ENCODE measurements around the gene MYO10.

DNA sequence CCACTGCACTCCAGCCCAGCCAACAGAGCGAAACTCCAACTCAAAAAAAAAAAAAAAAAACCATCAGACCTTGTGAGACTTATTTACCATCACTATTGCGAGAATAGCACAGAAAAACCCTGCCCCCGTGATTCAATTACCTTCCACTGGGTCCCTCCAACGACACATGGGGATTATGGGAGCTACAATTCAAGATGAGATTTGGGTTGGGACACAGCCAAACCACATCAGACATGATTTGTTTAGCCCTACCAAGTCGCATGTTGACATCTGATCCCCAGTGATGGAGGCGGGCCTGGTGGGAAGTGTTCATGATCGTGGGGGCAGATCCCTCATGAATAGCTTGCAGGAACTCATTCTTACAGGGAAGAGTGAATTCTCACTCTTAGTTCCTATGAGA is 26.6 kb downstream of the MYO10 start:
- TF ChIP-seq, protein P1, sequence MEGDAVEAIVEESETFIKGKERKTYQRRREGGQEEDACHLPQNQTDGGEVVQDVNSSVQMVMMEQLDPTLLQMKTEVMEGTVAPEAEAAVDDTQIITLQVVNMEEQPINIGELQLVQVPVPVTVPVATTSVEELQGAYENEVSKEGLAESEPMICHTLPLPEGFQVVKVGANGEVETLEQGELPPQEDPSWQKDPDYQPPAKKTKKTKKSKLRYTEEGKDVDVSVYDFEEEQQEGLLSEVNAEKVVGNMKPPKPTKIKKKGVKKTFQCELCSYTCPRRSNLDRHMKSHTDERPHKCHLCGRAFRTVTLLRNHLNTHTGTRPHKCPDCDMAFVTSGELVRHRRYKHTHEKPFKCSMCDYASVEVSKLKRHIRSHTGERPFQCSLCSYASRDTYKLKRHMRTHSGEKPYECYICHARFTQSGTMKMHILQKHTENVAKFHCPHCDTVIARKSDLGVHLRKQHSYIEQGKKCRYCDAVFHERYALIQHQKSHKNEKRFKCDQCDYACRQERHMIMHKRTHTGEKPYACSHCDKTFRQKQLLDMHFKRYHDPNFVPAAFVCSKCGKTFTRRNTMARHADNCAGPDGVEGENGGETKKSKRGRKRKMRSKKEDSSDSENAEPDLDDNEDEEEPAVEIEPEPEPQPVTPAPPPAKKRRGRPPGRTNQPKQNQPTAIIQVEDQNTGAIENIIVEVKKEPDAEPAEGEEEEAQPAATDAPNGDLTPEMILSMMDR (IDR thresholded peaks at IDR 0.05): no peak
- no peak for TF ChIP-seq POLR2A (IDR thresholded peaks at IDR 0.05)
- no peak for TF ChIP-seq EP300 (IDR thresholded peaks at IDR 0.05)
